Measurements from ENCODE around the gene ART3.

DNA sequence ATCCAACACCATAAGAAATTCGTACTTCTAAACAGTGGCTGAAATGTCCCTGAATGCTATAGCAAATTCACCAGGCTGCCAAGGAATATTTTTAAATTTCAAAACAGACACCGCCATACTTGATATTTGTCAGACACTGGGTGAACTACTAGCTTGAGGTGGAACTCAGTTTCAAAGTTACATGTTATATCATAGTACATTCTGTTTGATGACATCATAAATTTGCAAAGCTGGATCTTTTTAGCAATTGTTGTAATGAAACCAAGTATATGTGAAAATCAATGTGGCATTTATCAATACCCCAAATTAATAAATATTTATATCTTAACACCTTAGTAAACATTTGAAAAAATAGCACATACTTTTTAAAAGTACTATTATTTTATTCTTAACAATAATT, 14.2 kb downstream of the ART3 start:
- TF ChIP-seq CTCF (IDR thresholded peaks at IDR 0.05) (no peak), POLR2A (IDR thresholded peaks at IDR 0.05) (no peak), EP300 (IDR thresholded peaks at IDR 0.05) (no peak)

Measured in tibial nerve (tissue), 4 donors.